ENCODE data around the gene CHADL.

CHADL gene

GRCh38 chr22:41229730-41230400 is 10.9 kb downstream of the CHADL start:
- no peak for DNase-seq

- DNase-seq: no peak
Measured at GRCh38 chr22:41229215-41229614, 11.5 kb downstream of the CHADL start.

- no peak for DNase-seq
Measured at GRCh38 chr22:41226723-41227655, 13.7 kb downstream of the CHADL start.

- no peak for DNase-seq
Measured at GRCh38 chr22:41223535-41223934, 17.2 kb downstream of the CHADL start.

- DNase-seq: no peak
Measured at GRCh38 chr22:41222846-41223507, 17.8 kb downstream of the CHADL start.

GRCh38 chr22:41217553-41218157 is 23.1 kb downstream of the CHADL start:
- peak; percentile 62 for DNase-seq

- DNase-seq: peak; percentile 62
Measured at GRCh38 chr22:41216984-41217383, 23.7 kb downstream of the CHADL start.

- no peak for DNase-seq
Measured at GRCh38 chr22:41215926-41216325, 24.8 kb downstream of the CHADL start.

GRCh38 chr22:41215409-41215808 is 25.3 kb downstream of the CHADL start:
- DNase-seq: no peak

- no peak for DNase-seq
Measured at GRCh38 chr22:41206719-41207118, 34.0 kb downstream of the CHADL start.

GRCh38 chr22:41204992-41205900 is 35.5 kb downstream of the CHADL start, which contains the start of gene L3MBTL2:
Gene L3MBTL2 (plus strand): TSS chr22:41205312. CDS start chr22:41205363, 51 bp downstream.
- DNase-seq: peak; percentile 97

- DNase-seq: no peak
Measured at GRCh38 chr22:41204066-41204465, 36.7 kb downstream of the CHADL start.

GRCh38 chr22:41203118-41203517 is 37.6 kb downstream of the CHADL start:
- no peak for DNase-seq

- no peak for DNase-seq
Measured at GRCh38 chr22:41201141-41201540, 39.6 kb downstream of the CHADL start.

GRCh38 chr22:41198027-41198580 is 42.6 kb downstream of the CHADL start:
- DNase-seq: peak; percentile 42

- DNase-seq: peak; percentile 76
Measured at GRCh38 chr22:41197038-41197972, 43.4 kb downstream of the CHADL start.

- no peak for DNase-seq
Measured at GRCh38 chr22:41193829-41194228, 46.9 kb downstream of the CHADL start.

GRCh38 chr22:41191467-41191866 is 49.3 kb downstream of the CHADL start:
- no peak for DNase-seq

- no peak for DNase-seq
Measured at GRCh38 chr22:41184679-41185078, 56.1 kb downstream of the CHADL start.
